Neural cell (in vitro differentiated cells): ENCODE data around the gene PAN3. TPM values are rescaled to one million over a fixed set of nuclear protein-coding genes. Genes with fewer than 3 reads are reported as not detected.

ENCODE experiments used
- H2AFZ ChIP-seq: fragments of 200-600, 300-800 bp; sonication (generic), shearing (Covaris generic); 2 replicates; pipeline ENCODE4 v1.6.0; 2014; ENCODE audit warnings: low read depth, mild to moderate bottlenecking, antibody characterized with exemption, low read length, moderate library complexity
- H3F3A ChIP-seq: fragments of 200-600 bp; shearing (Covaris generic); 2 replicates; pipeline ENCODE4 v1.6.1; 2016; ENCODE audit warnings: mild to moderate bottlenecking, moderate library complexity, mixed read lengths, antibody characterized with exemption, low read length; ENCODE audit not compliant: insufficient read depth, poor library complexity, severe bottlenecking
- H3K27ac ChIP-seq: fragments of 200-600, 300-800 bp; sonication (generic), shearing (Covaris generic); 2 replicates; pipeline ENCODE4 v1.5.1; 2014; ENCODE audit warnings: mild to moderate bottlenecking, low read length, moderate library complexity
- H3K27me3 ChIP-seq: fragments of 300-800, 200-600 bp; sonication (generic), shearing (Covaris generic); 2 replicates; pipeline ENCODE4 v1.6.0; 2014; ENCODE audit warnings: mild to moderate bottlenecking, low read depth, low read length, moderate library complexity; ENCODE audit not compliant: insufficient read depth
- H3K36me3 ChIP-seq: fragments of 300-800, 200-600 bp; sonication (generic), shearing (Covaris generic); 2 replicates; pipeline ENCODE4 v1.5.1; 2014; ENCODE audit warnings: mild to moderate bottlenecking, antibody characterized with exemption, low read length, moderate library complexity; ENCODE audit not compliant: insufficient read depth
- H3K4me2 ChIP-seq: fragments of 300-800, 200-600 bp; sonication (generic), shearing (Covaris generic); 2 replicates; pipeline ENCODE4 v1.6.0; 2014; ENCODE audit warnings: mild to moderate bottlenecking, low read length
- H3K4me3 ChIP-seq: fragments of 300-800, 200-600 bp; sonication (generic), shearing (Covaris generic); 2 replicates; pipeline ENCODE4 v1.5.1; 2014; ENCODE audit warnings: mild to moderate bottlenecking, low read length, moderate library complexity
- H3K79me2 ChIP-seq: fragments of 200-600 bp; shearing (Covaris generic); replicated peaks from 2 replicates; pipeline ENCODE4 v1.6.0; 2014; ENCODE audit warnings: mild to moderate bottlenecking, low read length, moderate library complexity; ENCODE audit not compliant: insufficient read depth
- H3K9ac ChIP-seq: fragments of 300-800, 200-600 bp; sonication (generic), shearing (Covaris generic); 2 replicates; pipeline ENCODE4 v1.6.1; 2016; ENCODE audit warnings: mild to moderate bottlenecking, low read length, mixed read lengths
- H3K9me2 ChIP-seq: fragments of 200-600 bp; shearing (Covaris generic); 2 replicates; pipeline ENCODE4 v1.6.1; 2016; ENCODE audit warnings: mild to moderate bottlenecking, low read length, mixed read lengths; ENCODE audit not compliant: insufficient read depth
- H3K9me3 ChIP-seq: fragments of 200-600, 300-800 bp; sonication (generic), shearing (Covaris generic); 2 replicates; pipeline ENCODE4 v1.6.1; 2016; ENCODE audit warnings: mild to moderate bottlenecking, mixed run types, low read length, moderate library complexity, mixed read lengths
- H4K20me1 ChIP-seq: fragments of 200-600 bp; shearing (Covaris generic); 2 replicates; pipeline ENCODE4 v1.6.1; 2016; ENCODE audit warnings: mild to moderate bottlenecking, mixed run types; ENCODE audit not compliant: insufficient read depth
- EP300 ChIP-seq: fragments of 450-650 bp; conservative IDR thresholded peaks from 2 replicates; pipeline ENCODE4 v1.6.1; 2014; ENCODE audit warnings: antibody characterized with exemption, mild to moderate bottlenecking, moderate library complexity; ENCODE audit not compliant: poor library complexity, severe bottlenecking
- EZH2 ChIP-seq: fragments of 200-600, 300-800 bp; shearing (Covaris generic), sonication (generic); IDR thresholded peaks from 2 replicates; pipeline ENCODE4 v1.6.1; 2014; ENCODE audit warnings: antibody characterized with exemption, low read length, borderline replicate concordance, mild to moderate bottlenecking; ENCODE audit not compliant: insufficient read depth, poor library complexity, severe bottlenecking
- MXI1 ChIP-seq: fragments of 450-650 bp; conservative IDR thresholded peaks from 2 replicates; pipeline ENCODE4 v1.6.1; 2014; ENCODE audit warnings: antibody characterized with exemption, mild to moderate bottlenecking; ENCODE audit not compliant: poor library complexity, severe bottlenecking
- POLR2AphosphoS5 ChIP-seq: IDR thresholded peaks from 2 replicates; pipeline ENCODE4 v1.6.1; 2012
- RAD21 ChIP-seq: fragments of 450-650 bp; conservative IDR thresholded peaks from 2 replicates; pipeline ENCODE4 v1.6.1; 2014; ENCODE audit warnings: antibody characterized with exemption, mild to moderate bottlenecking, moderate library complexity
- SMC3 ChIP-seq: fragments of 450-650 bp; conservative IDR thresholded peaks from 2 replicates; pipeline ENCODE4 v1.6.1; 2014; ENCODE audit warnings: antibody characterized with exemption, mild to moderate bottlenecking, moderate library complexity; ENCODE audit not compliant: poor library complexity
- TAF1 ChIP-seq: IDR thresholded peaks from 2 replicates; pipeline ENCODE4 v1.6.1; 2012; ENCODE audit warnings: low read depth
- polyA plus RNA-seq: library from polyadenylated mRNA; depleted of rRNA; stranded (reverse); fragments of >200 nt; gene quantifications from 2 replicates; pipeline ENCODE4 v1.2.3, GENCODE V29; 2014
- TF ChIP-seq, protein P1 (sequence below): fragments of 450-650 bp; IDR thresholded peaks from 2 replicates; pipeline ENCODE4 v1.5.1; 2014; ENCODE audit warnings: antibody characterized with exemption, mild to moderate bottlenecking, moderate library complexity; ENCODE audit not compliant: poor library complexity, severe bottlenecking
- TF ChIP-seq, protein P2 (sequence below): IDR thresholded peaks from 2 replicates; pipeline ENCODE4 v1.6.1; 2012; ENCODE audit warnings: borderline replicate concordance

The PAN3 gene
- polyA plus RNA-seq, 1 donor from 2014 or later: 44.0 TPM

DNA sequence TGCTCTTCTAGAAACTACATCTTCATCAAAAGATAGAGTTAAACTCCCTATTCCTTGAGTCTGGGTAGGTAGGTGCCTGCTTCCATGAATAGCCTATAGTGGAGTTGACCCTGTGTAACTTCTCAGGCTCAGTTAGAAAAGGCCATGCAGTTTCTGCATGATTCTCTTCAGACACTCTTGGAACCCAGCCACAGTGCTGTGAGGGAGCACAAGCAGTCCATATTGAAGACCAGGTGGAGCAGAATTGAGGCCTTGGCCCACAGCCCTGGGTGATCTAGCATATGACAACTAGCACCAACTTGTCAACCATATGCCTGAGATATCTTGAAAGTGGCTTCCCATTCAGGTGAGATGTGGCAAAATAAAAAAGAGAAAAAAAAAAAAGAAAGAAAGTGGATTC is 10.3 kb upstream of the PAN3 start:
- H2AFZ ChIP-seq: no peak overlapping the region
- no peak overlapping the region for H3K27ac ChIP-seq
- no peak for TF ChIP-seq EZH2
- H3K9me3 ChIP-seq: no peaks in the 10 kb centered on the region
- H3K4me3 ChIP-seq: no peak overlapping the region
- no peaks in the 10 kb centered on the region for H3K36me3 ChIP-seq
- no peaks in the 10 kb centered on the region for H3K27me3 ChIP-seq
- H4K20me1 ChIP-seq: no peaks in the 10 kb centered on the region
- no peaks in the 10 kb centered on the region for H3K9me2 ChIP-seq
- H3F3A ChIP-seq: no peaks in the 10 kb centered on the region
- no peak overlapping the region for H3K4me2 ChIP-seq
- no peak overlapping the region for H3K9ac ChIP-seq
- H3K79me2 ChIP-seq: no peaks in the 10 kb centered on the region

DNA sequence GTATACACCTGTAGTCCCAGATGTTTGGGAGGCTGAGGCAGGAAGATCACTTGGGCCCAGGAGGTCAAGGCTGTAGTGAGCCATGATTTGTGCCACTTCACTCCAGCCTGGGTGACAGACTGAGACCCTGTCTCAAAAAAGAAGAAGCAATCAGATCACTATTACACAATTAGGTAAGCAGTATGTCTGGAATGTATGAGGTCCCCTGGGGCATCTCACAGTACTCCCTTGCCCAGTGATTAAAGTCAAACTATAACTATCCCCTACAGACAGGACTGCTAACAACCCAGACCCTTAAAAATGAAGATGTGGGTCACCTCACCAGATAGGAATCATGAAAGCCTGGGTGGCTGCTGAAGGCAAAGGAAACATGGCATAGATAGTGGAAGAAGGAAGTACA is 9.4 kb upstream of the PAN3 start:
- H3K9ac ChIP-seq: no peak overlapping the region

More for the DNA sequence above, 9.4 kb upstream of the PAN3 start:
- Histone ChIP-seq H3K27me3 (no peaks in the 10 kb centered on the region), H4K20me1 (no peaks in the 10 kb centered on the region), H3K79me2 (no peaks in the 10 kb centered on the region), H3K4me2 (no peak overlapping the region), H3K27ac (no peak overlapping the region), H3K36me3 (no peaks in the 10 kb centered on the region), H2AFZ (no peak overlapping the region), H3K9me2 (no peaks in the 10 kb centered on the region), H3K4me3 (no peak overlapping the region), H3F3A (no peaks in the 10 kb centered on the region), H3K9me3 (no peaks in the 10 kb centered on the region)
- TF ChIP-seq SMC3 (no peak), RAD21 (no peak), TAF1 (no peak), POLR2AphosphoS5 (no peak), EP300 (no peak), MXI1 (no peak), EZH2 (no peak)
- TF ChIP-seq, protein P1, sequence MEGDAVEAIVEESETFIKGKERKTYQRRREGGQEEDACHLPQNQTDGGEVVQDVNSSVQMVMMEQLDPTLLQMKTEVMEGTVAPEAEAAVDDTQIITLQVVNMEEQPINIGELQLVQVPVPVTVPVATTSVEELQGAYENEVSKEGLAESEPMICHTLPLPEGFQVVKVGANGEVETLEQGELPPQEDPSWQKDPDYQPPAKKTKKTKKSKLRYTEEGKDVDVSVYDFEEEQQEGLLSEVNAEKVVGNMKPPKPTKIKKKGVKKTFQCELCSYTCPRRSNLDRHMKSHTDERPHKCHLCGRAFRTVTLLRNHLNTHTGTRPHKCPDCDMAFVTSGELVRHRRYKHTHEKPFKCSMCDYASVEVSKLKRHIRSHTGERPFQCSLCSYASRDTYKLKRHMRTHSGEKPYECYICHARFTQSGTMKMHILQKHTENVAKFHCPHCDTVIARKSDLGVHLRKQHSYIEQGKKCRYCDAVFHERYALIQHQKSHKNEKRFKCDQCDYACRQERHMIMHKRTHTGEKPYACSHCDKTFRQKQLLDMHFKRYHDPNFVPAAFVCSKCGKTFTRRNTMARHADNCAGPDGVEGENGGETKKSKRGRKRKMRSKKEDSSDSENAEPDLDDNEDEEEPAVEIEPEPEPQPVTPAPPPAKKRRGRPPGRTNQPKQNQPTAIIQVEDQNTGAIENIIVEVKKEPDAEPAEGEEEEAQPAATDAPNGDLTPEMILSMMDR: no peak
- TF ChIP-seq, protein P2, sequence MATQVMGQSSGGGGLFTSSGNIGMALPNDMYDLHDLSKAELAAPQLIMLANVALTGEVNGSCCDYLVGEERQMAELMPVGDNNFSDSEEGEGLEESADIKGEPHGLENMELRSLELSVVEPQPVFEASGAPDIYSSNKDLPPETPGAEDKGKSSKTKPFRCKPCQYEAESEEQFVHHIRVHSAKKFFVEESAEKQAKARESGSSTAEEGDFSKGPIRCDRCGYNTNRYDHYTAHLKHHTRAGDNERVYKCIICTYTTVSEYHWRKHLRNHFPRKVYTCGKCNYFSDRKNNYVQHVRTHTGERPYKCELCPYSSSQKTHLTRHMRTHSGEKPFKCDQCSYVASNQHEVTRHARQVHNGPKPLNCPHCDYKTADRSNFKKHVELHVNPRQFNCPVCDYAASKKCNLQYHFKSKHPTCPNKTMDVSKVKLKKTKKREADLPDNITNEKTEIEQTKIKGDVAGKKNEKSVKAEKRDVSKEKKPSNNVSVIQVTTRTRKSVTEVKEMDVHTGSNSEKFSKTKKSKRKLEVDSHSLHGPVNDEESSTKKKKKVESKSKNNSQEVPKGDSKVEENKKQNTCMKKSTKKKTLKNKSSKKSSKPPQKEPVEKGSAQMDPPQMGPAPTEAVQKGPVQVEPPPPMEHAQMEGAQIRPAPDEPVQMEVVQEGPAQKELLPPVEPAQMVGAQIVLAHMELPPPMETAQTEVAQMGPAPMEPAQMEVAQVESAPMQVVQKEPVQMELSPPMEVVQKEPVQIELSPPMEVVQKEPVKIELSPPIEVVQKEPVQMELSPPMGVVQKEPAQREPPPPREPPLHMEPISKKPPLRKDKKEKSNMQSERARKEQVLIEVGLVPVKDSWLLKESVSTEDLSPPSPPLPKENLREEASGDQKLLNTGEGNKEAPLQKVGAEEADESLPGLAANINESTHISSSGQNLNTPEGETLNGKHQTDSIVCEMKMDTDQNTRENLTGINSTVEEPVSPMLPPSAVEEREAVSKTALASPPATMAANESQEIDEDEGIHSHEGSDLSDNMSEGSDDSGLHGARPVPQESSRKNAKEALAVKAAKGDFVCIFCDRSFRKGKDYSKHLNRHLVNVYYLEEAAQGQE: no peak
